ENCODE data around the gene TAP1. TPM values are rescaled to one million over a fixed set of nuclear protein-coding genes. Genes with fewer than 3 reads are reported as not detected.

TAP1 gene
- total and polyA plus RNA-seq, 2 of the 4 experiments (the other 2 are of a cell fraction), result 20.1 to 27.6 TPM

GRCh38 chr6:32845384-32845884 lies 8.1 kb downstream of the TAP1 start:
- ATAC-seq (ENCODE audit: low read depth) (no peak), DNase-seq (no peak)
- intact Hi-C loops (cut with micrococcal nuclease) (loop anchor here (2.0 kb wide), 1 partner anchor 127 kb away; no protein-coding TSS in a partner anchor), dilution Hi-C loops (cut with HindIII; ENCODE audit: low sequenced_read_pairs, unreplicated experiment) (no loop called here), in situ Hi-C loops (cut with MboI; ENCODE audit: low sequenced_read_pairs) (no loop called here)
- Histone ChIP-seq H3K14ac (replicated peaks; ENCODE audit: low read depth, low read length) (no peak overlapping the region), H2BK5ac (ENCODE audit: low read depth, low read length, poor library complexity, severe bottlenecking) (no peak overlapping the region), H4K20me1 (ENCODE audit: insufficient read depth, low read length) (no peaks in the 10 kb centered on the region), H4K8ac (ENCODE audit: low read depth in 2 of 2, low read length in 2 of 2) (no peak overlapping the region), H3K4me3 (ENCODE audit: insufficient read depth, low read depth, low read length) (no peak overlapping the region), H4K5ac (ENCODE audit: low read depth, low read length) (no peak overlapping the region), H2BK15ac (ENCODE audit: low read depth, low read length) (no peak overlapping the region), H2AK5ac (ENCODE audit: low read depth, low read length) (no peak overlapping the region), H3K9ac (ENCODE audit: low read depth, low read length) (no peak overlapping the region), H3K4ac (ENCODE audit: low read depth, low read length) (no peak overlapping the region), H3K36me3 (ENCODE audit: control insufficient read depth, insufficient read depth, low read length) (peaks cover 31% of the 10 kb centered on the region), H3K4me1 (ENCODE audit: control insufficient read depth, insufficient read depth, low read length) (0 out of 2 replicates have a peak, but pooled peaks cover 2% of the 10 kb centered on the region), H3K4me2 (ENCODE audit: low read depth, low read length) (no peak overlapping the region), H2BK20ac (ENCODE audit: low read depth, low read length) (no peak overlapping the region), H3K9me3 (ENCODE audit: control insufficient read depth, insufficient read depth, low read length) (no peaks in the 10 kb centered on the region), H3K27ac (ENCODE audit: insufficient read depth, low read length) (no peak overlapping the region), H2AK9ac (replicated peaks; ENCODE audit: low read depth, low read length, poor library complexity) (no peak overlapping the region), H3K56ac (ENCODE audit: extremely low read depth, insufficient read depth, low read length) (no peak overlapping the region), H3K9me1 (ENCODE audit: insufficient read depth, low read length) (peaks cover 16% of the 10 kb centered on the region; the same call in 1 of the 2 replicates), H2AFZ (replicated peaks; ENCODE audit: low read length, poor library complexity) (no peak overlapping the region), H3K18ac (ENCODE audit: low read depth, low read length) (no peak overlapping the region), H3K23ac (ENCODE audit: low read depth, low read length) (no peak overlapping the region), H3K79me1 (ENCODE audit: low read depth in 1 of 2, low read length in 2 of 2) (peaks cover 0 to 33% of the 10 kb centered on the region in 2 experiments; a peak in 2 of 4 replicates), H4K91ac (ENCODE audit: insufficient read depth, low read depth, low read length) (no peak overlapping the region), H3K27me3 (ENCODE audit: control insufficient read depth, insufficient read depth, low read length) (no peaks in the 10 kb centered on the region), H2BK120ac (ENCODE audit: low read depth, low read length) (no peak overlapping the region)
- POLR2A ChIA-PET (ENCODE audit: unreplicated experiment), result no interaction called here
- WGBS, 2 experiments (ENCODE audit: extremely low coverage in 2 of 2, insufficient read length in 1 of 2), result 73% methylated on average over 3 of the region's 10 CpGs; no CpG with 5 or more reads in 1 of the 2 experiments
- BruUV-seq (replicated peaks), result no TSS peak
- no peak for TF ChIP-seq POLR2A (IDR thresholded peaks at IDR 0.05; ENCODE audit: low read depth, low read length)
- no peak for TF ChIP-seq FOS (IDR thresholded peaks at IDR 0.05; ENCODE audit: low read depth, low read length)
- TF ChIP-seq CEBPB (IDR thresholded peaks at IDR 0.05; ENCODE audit: low read depth, low read length), result no peak
- no peak for TF ChIP-seq NFE2L2 (IDR thresholded peaks at IDR 0.05; ENCODE audit: low read depth, low read length)
- TF ChIP-seq RAD21 (IDR thresholded peaks at IDR 0.05; ENCODE audit: low read length), result no peak
- TF ChIP-seq CTCF (conservative IDR thresholded peaks at IDR 0.05; ENCODE audit: low read depth, low read length), result no peak
- no peak for TF ChIP-seq RCOR1 (IDR thresholded peaks at IDR 0.05; ENCODE audit: insufficient replicate concordance, low read length)
- TF ChIP-seq BHLHE40 (IDR thresholded peaks at IDR 0.05; ENCODE audit: low read depth, low read length), result no peak
- no peak for TF ChIP-seq RFX5 (IDR thresholded peaks at IDR 0.05; ENCODE audit: low read depth, low read length)
- TF ChIP-seq USF2 (IDR thresholded peaks at IDR 0.05; ENCODE audit: low read depth, low read length), result no peak
- no peak for TF ChIP-seq MAZ (IDR thresholded peaks at IDR 0.05; ENCODE audit: borderline replicate concordance, low read depth, low read length)
- TF ChIP-seq ELK1 (IDR thresholded peaks at IDR 0.05; ENCODE audit: borderline replicate concordance, low read depth, low read length), result no peak
- TF ChIP-seq CHD1 (IDR thresholded peaks at IDR 0.05; ENCODE audit: low read depth, low read length), result no peak
- no peak for TF ChIP-seq MXI1 (IDR thresholded peaks at IDR 0.05; ENCODE audit: borderline replicate concordance, low read depth, low read length)
- no peak for TF ChIP-seq MAFK (IDR thresholded peaks at IDR 0.05; ENCODE audit: low read depth, low read length)
- no peak for TF ChIP-seq SMC3 (IDR thresholded peaks at IDR 0.05; ENCODE audit: low read depth, low read length)
- CTCF ChIA-PET, result interaction anchor here (0.9 to 2.5 kb wide), 2 partner anchors 8 to 22 kb away, joined by 3 to 8 read pairs; partner anchors contain the start of genes PSMB9 and TAP1
